GM19463 (cell line): ENCODE data around the gene CHST7.
A peak's percentile ranks its signal among the peaks of the same experiment; 100 is the strongest.
"Not testable (repeated sequence)": the region's sequence is repeated elsewhere in the genome, so short reads cannot be mapped to it uniquely, and the experiment has no call there.

Source experiments
- ATAC-seq: cut with Tn5 transposase; IDR thresholded peaks from one replicate; pipeline ENCODE4 v1.9.1; 2021; ENCODE audit warnings: mild to moderate bottlenecking, moderate library complexity; ENCODE audit not compliant: unreplicated experiment

CHST7 gene, protein sequence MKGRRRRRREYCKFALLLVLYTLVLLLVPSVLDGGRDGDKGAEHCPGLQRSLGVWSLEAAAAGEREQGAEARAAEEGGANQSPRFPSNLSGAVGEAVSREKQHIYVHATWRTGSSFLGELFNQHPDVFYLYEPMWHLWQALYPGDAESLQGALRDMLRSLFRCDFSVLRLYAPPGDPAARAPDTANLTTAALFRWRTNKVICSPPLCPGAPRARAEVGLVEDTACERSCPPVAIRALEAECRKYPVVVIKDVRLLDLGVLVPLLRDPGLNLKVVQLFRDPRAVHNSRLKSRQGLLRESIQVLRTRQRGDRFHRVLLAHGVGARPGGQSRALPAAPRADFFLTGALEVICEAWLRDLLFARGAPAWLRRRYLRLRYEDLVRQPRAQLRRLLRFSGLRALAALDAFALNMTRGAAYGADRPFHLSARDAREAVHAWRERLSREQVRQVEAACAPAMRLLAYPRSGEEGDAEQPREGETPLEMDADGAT

GRCh38 chrX:46573331-46573891 is at the start of gene CHST7:
Gene CHST7, plus strand, starts transcription at chrX:46573765. Its CDS starts 167 bp downstream, at chrX:46573932.
- peak; percentile 45 for ATAC-seq

DNA sequence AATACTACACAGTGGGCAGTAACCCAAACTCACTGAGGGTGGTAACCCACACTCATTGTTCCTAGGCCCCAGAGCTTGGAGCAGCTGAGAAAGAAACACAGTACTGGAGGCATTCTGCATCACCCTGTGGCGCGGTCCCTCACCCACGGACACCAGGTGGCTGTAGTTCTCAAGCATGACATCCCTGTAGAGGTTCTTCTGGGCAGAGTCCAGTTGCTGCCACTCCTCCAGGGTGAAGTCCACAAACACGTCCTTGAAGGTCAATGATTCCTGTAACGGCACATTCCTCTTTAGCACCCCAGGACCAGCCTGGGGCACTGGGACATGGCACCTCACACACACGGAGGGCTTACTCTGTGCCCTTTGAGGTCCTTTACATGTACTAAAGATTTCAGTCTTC is 44.9 kb upstream of the CHST7 start:
- not testable (repeated sequence) for ATAC-seq

- ATAC-seq = not testable (repeated sequence)
Observed at GRCh38 chrX:46529740-46530403, 43.7 kb upstream of the CHST7 start.

DNA sequence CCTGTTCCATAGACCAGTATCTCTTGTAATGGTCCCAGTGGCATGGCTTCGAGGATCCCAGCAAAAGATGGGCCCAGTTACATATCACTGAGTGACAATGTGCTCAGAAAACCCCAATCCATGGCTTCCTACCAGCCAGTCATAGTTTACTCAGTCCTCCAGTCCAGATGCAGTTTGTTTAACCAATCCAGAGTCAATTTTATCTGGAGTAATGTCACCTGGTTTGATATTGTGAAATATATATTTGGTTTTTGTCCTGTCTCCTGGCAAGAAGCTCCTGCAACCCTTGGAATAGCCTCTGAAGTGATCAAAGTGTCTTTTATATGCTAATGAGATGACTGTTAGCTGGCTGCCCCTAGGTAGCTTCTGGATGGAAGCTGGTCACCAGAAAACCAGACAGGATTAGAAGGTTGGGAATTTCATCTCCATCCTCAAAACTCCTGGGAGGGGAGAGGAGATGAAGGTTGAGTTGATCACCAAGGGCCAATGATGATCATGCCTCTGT is 43.1 kb upstream of the CHST7 start:
- not testable (repeated sequence) for ATAC-seq

DNA sequence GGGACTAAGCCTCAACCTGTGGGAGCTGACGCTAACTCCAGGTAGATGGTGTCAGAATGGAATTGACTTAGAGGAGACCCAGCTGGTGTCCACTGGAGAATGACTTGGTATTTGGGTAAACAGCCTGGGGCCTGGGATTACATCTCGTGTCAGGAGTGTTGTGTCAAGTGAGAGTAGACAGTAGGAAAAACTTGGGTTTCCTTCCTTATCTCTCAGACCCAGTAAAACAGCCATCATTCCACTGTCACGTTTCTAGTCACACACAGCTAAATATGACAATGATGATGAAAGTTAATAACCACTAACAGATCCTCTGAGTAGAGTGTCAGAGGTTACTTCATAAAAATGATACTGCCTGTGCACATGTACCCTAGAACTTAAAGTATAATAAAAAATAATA is 42.1 kb upstream of the CHST7 start:
- no peak for ATAC-seq

- no peak for ATAC-seq
Observed at GRCh38 chrX:46543441-46543840, 30.1 kb upstream of the CHST7 start.

DNA sequence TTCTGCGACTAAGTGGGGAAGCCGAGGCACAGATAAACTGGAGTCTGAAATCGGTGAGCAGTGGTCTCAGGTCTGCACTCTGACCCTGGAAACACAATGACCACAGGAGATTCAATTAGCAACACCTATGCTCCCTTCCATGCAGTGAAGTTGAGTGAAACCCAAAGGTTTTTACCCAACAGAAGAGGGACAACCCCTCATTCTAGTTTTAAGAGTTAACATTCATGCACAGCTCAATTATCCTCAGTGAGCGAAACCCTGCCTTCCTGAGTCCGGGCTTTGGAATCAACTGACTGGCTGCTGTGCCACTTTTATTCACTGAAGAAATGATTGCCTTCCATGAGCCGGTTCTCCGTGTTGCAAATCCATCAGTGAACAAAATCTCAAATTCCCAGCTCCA is 29.0 kb upstream of the CHST7 start:
- not testable (repeated sequence) for ATAC-seq

DNA sequence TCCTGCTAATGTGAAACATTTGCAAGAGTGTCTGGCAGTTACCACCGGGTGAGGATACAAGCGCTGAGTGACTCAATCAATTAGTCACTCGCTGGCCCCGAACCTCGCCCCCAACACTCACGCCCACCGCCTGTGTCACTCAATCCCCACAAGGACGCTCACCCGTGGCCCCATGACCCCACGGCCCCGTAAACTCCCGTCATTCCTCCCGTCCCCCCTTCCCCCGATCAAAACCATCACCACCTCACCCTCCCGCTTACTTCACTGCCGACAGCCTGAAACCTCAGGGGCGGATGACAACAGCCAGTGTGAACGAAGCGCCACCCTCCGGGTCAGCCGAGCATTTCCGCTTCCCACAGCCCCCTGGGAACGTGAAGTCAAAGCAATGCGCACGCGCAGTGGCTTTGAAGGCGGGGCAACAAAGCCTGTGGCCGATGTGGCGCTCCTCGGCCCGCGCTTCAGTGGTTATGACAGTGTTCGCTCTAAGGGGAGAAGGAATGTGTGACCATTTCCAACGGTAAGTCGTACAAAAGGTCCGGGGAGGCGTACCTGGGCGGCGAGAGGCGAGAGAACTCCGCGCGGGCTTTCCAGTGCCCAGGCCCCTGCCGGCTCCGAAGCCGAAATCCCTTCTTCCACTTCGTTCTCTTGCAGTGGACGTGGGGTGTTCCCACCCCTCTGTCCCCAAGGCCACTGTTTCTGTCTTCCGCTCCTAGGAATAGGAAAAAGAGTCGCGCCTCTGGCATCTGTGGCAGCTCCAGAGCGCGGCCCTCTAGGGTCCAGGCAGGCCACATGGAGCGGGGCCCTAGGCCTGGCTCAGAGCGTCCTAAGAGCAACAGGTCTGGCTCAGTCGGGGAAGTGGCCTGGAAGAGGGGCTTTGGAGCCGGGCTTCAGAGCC is 28.2 kb upstream of the CHST7 start, which contains the start of gene ZNF674:
ZNF674 (minus strand) TSS at position 311 of the 895 bp plus-strand sequence. CDS start 3,334 bp downstream, outside the sequence.
- ATAC-seq = peak; percentile 81

DNA sequence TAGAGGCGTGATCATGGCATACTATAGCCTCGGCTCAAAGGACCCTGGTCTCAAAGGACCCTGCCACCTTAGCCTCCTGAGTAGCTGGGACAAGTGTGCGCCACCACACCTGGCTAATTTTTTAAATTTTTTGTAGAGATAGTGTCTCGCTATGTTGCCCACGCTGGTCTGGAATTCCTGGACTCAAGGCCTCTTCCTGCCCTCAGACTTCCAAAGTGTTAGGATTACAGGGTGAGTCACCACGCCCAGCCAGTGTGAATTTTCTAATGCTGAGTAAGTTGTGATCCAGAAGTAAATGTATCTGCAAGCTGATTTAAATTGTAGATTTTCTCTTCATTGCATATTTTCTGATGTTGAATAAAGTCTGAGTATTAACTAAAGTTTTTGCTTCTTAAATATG is 25.7 kb upstream of the CHST7 start:
- ATAC-seq = no peak

- no peak for ATAC-seq
Observed at GRCh38 chrX:46549914-46550313, 23.7 kb upstream of the CHST7 start.

DNA sequence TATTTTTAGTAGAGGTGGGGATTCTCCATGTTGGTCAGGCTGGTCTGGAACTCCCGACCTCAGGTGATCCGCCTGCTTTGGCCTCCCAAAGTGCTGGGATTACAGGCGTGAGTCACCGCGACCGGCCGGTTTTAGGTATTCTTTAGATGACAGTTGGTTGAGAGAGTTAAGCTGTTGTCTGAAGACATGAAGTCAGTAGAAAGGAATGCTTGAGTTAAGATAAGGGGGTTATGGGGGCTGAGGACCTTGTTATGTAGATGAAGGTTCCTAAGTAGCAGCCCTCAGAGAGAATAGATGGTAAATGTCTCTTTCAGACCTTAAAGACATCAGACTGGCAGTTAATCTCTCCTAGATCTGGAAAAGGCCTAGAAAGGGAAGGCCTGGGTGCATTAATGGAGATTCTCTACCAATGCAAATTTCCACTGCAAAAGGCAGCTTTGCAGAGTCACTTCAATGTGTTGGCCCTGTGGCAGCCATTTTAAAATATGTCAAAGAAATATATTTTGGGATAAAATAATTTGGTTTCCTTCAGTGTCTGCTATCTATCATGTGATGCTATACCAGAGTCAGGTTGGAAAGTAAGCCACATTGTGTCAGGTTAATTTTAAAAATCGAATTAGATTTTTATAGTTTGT is 22.0 kb upstream of the CHST7 start:
- ATAC-seq = no peak

DNA sequence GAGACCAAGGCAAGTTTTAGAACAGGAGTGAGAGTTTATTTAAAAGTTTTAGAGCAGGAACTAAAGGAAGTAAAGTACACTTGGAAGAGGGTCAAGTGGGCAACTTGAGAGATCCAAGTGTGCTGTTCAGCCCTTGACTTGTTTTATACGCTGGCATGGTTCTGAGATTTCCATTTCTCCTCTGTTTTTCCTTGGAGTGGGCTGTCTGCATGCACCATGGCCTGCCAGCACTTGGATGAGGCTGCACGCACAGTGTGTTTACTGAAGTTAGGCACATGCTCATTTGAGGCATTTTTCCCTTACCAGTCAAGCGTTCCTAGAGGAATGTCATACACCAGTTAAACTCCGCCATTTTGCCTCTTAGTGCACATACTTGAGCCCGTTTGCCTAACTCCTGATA is 19.6 kb upstream of the CHST7 start:
- ATAC-seq = no peak

DNA sequence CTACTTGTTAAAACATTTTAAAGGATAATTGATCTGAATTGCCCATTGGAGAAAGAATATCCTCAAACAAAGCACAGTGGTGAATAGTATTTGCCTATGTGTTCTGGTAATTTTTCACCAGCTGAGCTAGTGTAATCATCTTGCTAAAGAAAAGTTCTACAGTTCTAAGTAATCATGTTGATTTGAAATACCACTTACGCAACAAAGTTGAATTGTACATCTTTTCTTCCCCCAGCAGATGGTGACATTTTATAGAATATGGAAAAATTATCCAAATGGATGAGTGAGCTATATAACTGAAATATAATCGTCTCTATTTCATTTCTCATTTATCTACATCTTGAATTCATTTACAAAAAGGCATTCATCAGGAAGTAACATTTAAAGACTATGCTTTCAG is 18.6 kb upstream of the CHST7 start:
- ATAC-seq = no peak

- no peak for ATAC-seq
Observed at GRCh38 chrX:46559062-46559461, 14.5 kb upstream of the CHST7 start.

DNA sequence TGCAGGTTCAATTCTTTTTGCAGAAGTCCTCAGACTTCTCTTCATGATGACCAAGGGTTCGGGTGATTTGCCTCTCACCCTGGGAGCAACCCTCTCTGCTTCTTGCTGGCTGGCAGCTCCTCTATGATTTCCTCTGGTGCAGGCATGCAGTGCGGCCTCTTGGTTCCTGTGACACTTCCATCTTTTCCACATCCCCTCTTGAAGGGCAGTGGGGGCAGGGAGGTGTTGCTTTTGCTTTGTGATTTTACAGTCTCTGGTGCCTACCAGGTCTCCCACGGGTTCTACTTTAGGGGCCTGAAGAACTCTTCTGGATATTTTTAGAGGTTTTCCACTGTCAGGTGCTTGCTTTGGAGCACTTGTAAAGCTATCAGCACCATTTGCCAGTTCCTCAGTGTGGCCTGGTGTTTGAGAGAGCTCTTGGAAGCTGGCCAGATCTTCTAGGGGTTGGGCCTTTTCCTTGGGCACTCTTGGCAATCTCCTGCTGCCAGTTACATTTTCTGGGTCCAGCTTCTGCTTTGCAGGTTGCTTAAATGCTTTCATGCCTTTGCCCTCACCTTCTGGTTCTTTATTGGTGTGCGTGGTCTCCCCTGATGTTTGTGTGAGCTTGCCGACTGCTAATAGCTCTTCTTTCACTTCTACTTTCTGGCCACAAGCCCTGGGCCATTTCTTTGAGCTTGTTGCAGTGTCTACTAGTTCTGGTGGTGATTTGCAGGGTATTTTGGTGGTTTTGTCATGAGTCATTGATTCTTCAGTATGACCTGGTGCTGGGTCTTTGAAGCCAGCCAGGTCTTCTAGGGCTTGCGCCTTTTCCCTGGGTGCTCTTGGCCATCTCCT is 11.5 kb upstream of the CHST7 start:
- ATAC-seq = peak; percentile 99

- ATAC-seq = no peak
Observed at GRCh38 chrX:46567388-46567787, 6.2 kb upstream of the CHST7 start.

DNA sequence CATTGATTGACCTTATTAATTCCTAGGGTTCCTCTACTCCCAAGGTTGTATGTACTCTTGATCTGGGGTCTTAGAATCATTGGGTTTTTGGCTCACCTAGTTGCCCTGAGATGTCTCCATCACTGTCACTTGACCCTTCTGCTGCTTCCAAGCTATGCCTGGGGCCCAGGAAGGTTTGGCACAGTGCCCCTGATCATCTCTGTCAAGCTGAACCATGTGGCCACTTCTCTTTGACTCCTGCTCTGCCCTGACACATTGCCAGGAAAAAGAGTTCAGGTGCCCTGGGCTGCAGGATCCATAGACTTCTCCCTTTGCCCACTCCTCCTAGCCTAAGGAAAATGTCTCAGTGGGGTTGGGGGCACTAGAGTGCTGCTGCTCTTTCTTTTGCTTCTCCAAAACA is 3.9 kb upstream of the CHST7 start:
- no peak for ATAC-seq

DNA sequence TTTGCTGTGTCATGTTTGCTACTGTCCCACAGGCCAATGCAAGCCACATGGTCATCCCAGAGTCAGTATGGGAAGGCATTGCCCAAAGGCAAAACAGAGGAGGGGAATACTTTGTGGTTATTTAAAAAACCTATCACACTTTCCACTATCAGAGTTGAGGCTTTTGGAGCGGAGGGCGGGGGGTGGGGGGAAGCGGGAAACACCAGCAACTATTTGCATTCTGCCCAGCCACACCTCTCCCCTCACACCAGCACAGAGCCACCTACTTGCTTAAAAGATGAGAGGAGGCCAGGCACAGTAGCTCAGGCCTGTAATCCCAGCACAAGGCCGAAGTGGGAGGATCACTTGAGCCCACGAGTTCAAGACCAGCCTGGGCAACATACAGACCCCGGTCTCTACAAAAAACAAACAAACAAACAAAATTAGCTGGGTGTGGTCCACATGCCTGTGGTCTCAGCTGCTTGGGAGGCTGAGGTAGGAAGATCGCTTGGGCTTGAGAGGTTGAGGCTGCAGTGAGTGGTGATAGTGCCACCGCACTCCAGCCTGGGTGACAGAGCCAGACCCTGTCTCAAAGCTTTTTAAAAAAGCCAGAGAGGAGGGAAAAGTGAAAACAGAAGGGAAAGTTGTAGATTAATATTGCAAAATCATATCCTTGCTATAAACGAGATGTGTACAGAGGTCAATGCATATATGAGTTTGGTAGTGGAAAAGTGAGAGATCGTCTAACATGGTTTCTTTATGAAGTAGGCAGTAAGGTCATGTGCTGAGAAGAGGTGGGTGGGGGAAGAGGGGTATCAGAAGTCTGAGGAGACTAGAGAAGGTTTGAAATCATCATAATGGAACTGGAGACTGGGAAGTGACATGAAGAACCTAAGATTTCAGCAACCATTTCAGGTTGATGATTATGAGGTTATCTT is 1.9 kb upstream of the CHST7 start:
- ATAC-seq = peak; percentile 15
